Measurements from ENCODE around the gene RELL1.

RELL1 gene

GRCh38 chr4:37615059-37615719, 71.0 kb downstream of the RELL1 start:
- POLR2A ChIA-PET: no interaction called here
- DNase-seq (ENCODE audit: extremely low spot score): no peak
- CTCF ChIA-PET: no interaction called here
- TF ChIP-seq BHLHE40 (IDR thresholded peaks at IDR 0.05; ENCODE audit: borderline replicate concordance) (no peak), SUZ12 (IDR thresholded peaks at IDR 0.05) (no peak), PKNOX1 (IDR thresholded peaks at IDR 0.05) (no peak), HDGF (IDR thresholded peaks at IDR 0.05; ENCODE audit: borderline replicate concordance) (no peak), CTBP1 (IDR thresholded peaks at IDR 0.05; ENCODE audit: borderline replicate concordance) (no peak), ELF4 (IDR thresholded peaks at IDR 0.05) (no peak), FOXM1 (IDR thresholded peaks at IDR 0.05; ENCODE audit: borderline replicate concordance) (no peak), ARNT (IDR thresholded peaks at IDR 0.05) (no peak), FOXK2 (IDR thresholded peaks at IDR 0.05) (no peak), ZNF384 (IDR thresholded peaks at IDR 0.05) (no peak), FOXA1 (IDR thresholded peaks at IDR 0.05) (no peak), NFRKB (IDR thresholded peaks at IDR 0.05) (no peak), SP1 (IDR thresholded peaks at IDR 0.05) (no peak), TARDBP (IDR thresholded peaks at IDR 0.05) (no peak), LEF1 (IDR thresholded peaks at IDR 0.05; ENCODE audit: borderline replicate concordance) (no peak), L3MBTL2 (conservative IDR thresholded peaks at IDR 0.05) (no peak)

DNA sequence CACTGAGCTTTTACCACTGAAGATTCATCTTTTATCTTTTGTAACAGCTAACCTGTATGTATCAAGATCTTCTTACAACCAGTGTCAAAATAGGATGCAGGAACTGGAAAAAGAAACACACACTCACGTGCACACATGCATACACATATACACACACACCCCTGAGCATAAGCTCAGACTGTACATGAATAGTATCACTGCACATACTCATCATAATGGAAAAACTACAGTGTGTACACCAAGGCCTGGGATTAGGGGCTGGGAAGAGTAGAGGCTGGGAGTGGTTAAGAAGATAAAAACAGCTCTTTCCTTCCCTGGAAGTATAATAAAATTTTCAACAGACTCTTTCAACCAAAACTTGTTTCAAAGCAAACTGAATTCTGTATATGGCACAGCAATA, 73.4 kb downstream of the RELL1 start:
- TF ChIP-seq ZNF384 (IDR thresholded peaks at IDR 0.05): no peak
- no peak for TF ChIP-seq TARDBP (IDR thresholded peaks at IDR 0.05)
- no peak for TF ChIP-seq SUZ12 (IDR thresholded peaks at IDR 0.05)
- TF ChIP-seq BHLHE40 (IDR thresholded peaks at IDR 0.05; ENCODE audit: borderline replicate concordance): no peak
- TF ChIP-seq PKNOX1 (IDR thresholded peaks at IDR 0.05): no peak
- TF ChIP-seq FOXK2 (IDR thresholded peaks at IDR 0.05): no peak
- TF ChIP-seq HDGF (IDR thresholded peaks at IDR 0.05; ENCODE audit: borderline replicate concordance): no peak
- TF ChIP-seq NFRKB (IDR thresholded peaks at IDR 0.05): no peak
- TF ChIP-seq L3MBTL2 (conservative IDR thresholded peaks at IDR 0.05): no peak
- no peak for TF ChIP-seq ARNT (IDR thresholded peaks at IDR 0.05)
- no peak for TF ChIP-seq FOXM1 (IDR thresholded peaks at IDR 0.05; ENCODE audit: borderline replicate concordance)
- TF ChIP-seq ELF4 (IDR thresholded peaks at IDR 0.05): no peak
- TF ChIP-seq LEF1 (IDR thresholded peaks at IDR 0.05; ENCODE audit: borderline replicate concordance): no peak
- TF ChIP-seq FOXA1 (IDR thresholded peaks at IDR 0.05): no peak
- no peak for TF ChIP-seq SP1 (IDR thresholded peaks at IDR 0.05)
- TF ChIP-seq CTBP1 (IDR thresholded peaks at IDR 0.05; ENCODE audit: borderline replicate concordance): no peak
- ChIA-PET CTCF (interaction anchor here (0.6 to 0.9 kb wide), 2 partner anchors 10 to 142 kb away, joined by 3 read pairs; no protein-coding TSS in a partner anchor), POLR2A (no interaction called here)
- DNase-seq (ENCODE audit: extremely low spot score): no peak

GRCh38 chr4:37609626-37610025, 76.5 kb downstream of the RELL1 start:
- ChIA-PET CTCF (no interaction called here), POLR2A (no interaction called here)
- TF ChIP-seq TARDBP (IDR thresholded peaks at IDR 0.05) (no peak), ELF4 (IDR thresholded peaks at IDR 0.05) (no peak), LEF1 (IDR thresholded peaks at IDR 0.05; ENCODE audit: borderline replicate concordance) (no peak), NFRKB (IDR thresholded peaks at IDR 0.05) (no peak), CTBP1 (IDR thresholded peaks at IDR 0.05; ENCODE audit: borderline replicate concordance) (no peak), HDGF (IDR thresholded peaks at IDR 0.05; ENCODE audit: borderline replicate concordance) (no peak), FOXM1 (IDR thresholded peaks at IDR 0.05; ENCODE audit: borderline replicate concordance) (no peak), SP1 (IDR thresholded peaks at IDR 0.05) (no peak), ZNF384 (IDR thresholded peaks at IDR 0.05) (no peak), FOXK2 (IDR thresholded peaks at IDR 0.05) (no peak)
- DNase-seq (ENCODE audit: extremely low spot score): no peak

- TF ChIP-seq ELF4 (IDR thresholded peaks at IDR 0.05) (no peak), SUZ12 (IDR thresholded peaks at IDR 0.05) (no peak), FOXK2 (IDR thresholded peaks at IDR 0.05) (no peak), BHLHE40 (IDR thresholded peaks at IDR 0.05; ENCODE audit: borderline replicate concordance) (no peak), TARDBP (IDR thresholded peaks at IDR 0.05) (no peak), ARNT (IDR thresholded peaks at IDR 0.05) (no peak), FOXA1 (IDR thresholded peaks at IDR 0.05) (no peak), LEF1 (IDR thresholded peaks at IDR 0.05; ENCODE audit: borderline replicate concordance) (no peak), SP1 (IDR thresholded peaks at IDR 0.05) (no peak), L3MBTL2 (conservative IDR thresholded peaks at IDR 0.05) (no peak), HDGF (IDR thresholded peaks at IDR 0.05; ENCODE audit: borderline replicate concordance) (no peak)
- ChIA-PET POLR2A (no interaction called here), CTCF (no interaction called here)
- DNase-seq (ENCODE audit: extremely low spot score): no peak
These were observed 79.2 kb downstream of the RELL1 start for GRCh38 chr4:37607018-37607417.

DNA sequence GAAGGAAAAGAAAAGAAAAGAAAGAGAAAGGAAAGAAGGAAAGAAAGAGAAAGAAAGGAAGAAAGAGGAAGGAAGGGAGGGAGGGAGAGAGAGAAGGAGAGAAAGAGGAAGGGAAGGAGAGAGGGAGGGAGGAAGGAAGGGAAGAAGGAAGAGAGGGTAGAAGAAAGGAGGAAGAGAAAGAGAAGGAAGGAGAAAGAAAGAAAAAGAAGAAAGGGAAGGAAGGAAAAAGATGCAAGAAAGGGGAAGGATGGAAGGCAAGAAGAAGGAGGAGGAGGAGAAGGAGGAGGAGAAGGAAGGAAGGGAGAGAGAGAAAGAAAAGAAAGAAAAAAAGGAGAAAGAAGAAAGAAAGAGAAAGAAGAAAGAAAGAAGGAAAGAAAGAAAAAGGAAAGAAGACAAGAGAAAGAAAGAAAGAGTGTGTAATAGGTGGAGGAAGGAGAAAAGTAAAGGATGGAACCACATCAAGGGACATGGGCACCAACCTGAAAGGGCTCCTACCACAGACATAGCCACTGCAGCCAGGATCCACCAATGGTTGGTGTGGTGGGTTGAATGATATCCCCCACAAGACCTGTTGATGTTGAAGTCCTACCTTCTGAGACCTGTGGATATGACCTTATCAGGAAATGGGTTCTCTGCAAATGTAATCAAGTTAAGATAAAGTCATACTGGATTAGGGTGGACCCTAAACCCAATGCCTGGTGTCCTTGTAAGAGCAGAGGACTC, 80.2 kb downstream of the RELL1 start:
- TF ChIP-seq L3MBTL2 (conservative IDR thresholded peaks at IDR 0.05) (no peak), ZNF384 (IDR thresholded peaks at IDR 0.05) (no peak), FOXM1 (IDR thresholded peaks at IDR 0.05; ENCODE audit: borderline replicate concordance) (no peak), SP1 (IDR thresholded peaks at IDR 0.05) (no peak), FOXA1 (IDR thresholded peaks at IDR 0.05) (no peak), PKNOX1 (IDR thresholded peaks at IDR 0.05) (no peak), CTBP1 (IDR thresholded peaks at IDR 0.05; ENCODE audit: borderline replicate concordance) (no peak), FOXK2 (IDR thresholded peaks at IDR 0.05) (no peak), HDGF (IDR thresholded peaks at IDR 0.05; ENCODE audit: borderline replicate concordance) (no peak), NFRKB (IDR thresholded peaks at IDR 0.05) (no peak), BHLHE40 (IDR thresholded peaks at IDR 0.05; ENCODE audit: borderline replicate concordance) (no peak), TARDBP (IDR thresholded peaks at IDR 0.05) (no peak), SUZ12 (IDR thresholded peaks at IDR 0.05) (no peak), ELF4 (IDR thresholded peaks at IDR 0.05) (no peak), LEF1 (IDR thresholded peaks at IDR 0.05; ENCODE audit: borderline replicate concordance) (no peak), ARNT (IDR thresholded peaks at IDR 0.05) (no peak)
- POLR2A ChIA-PET: no interaction called here
- CTCF ChIA-PET: no interaction called here

More for the DNA sequence above, 80.2 kb downstream of the RELL1 start:
- no peak for DNase-seq (ENCODE audit: extremely low spot score)
